HCEC 1CT (cell line): ENCODE measurements around the gene GZMA.

Experiments used
- DNase-seq: peaks from one replicate; pipeline ENCODE4 v3.0.0-alpha.2; 2017

The GZMA gene

GRCh38 chr5:55113327-55113726 is 10.9 kb downstream of the GZMA start:
- no peak for DNase-seq

- no peak for DNase-seq
These were observed 11.6 kb downstream of the GZMA start for GRCh38 chr5:55114061-55114460.

GRCh38 chr5:55123365-55123764 is 20.9 kb downstream of the GZMA start:
- DNase-seq: no peak

DNA sequence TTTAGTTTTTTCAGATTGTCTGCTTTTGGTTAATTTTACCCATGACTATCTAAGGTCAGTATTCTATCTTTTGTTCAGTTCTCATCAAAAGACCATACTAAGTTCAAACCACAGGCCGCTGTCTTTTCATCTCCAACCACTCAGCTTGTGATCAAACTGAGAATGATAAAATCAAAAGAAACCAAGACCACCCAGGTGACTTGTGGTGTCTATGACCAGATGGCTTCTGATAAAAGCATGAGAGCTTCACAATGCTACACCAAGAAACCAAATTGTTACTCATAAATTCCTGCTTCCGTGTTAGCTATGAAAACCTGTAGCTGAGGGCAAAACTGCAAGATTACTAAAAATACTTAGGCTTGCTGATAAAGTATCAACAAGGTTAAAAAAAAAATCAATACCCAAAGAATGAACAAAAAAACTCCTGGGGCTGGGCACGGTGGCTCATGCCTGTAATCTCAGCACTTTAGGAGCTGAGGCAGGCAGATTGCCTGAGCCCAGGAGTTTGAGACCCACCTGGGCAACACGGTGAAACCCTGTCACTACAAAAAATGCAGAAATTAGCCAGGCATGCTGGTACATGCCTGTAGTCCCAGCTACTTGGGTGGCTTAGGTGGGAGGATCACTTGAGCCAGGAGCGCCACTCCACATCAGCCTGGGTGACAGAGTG is 31.7 kb downstream of the GZMA start:
- DNase-seq: no peak

- DNase-seq: no peak
These were observed 34.1 kb downstream of the GZMA start for GRCh38 chr5:55136521-55136920.

DNA sequence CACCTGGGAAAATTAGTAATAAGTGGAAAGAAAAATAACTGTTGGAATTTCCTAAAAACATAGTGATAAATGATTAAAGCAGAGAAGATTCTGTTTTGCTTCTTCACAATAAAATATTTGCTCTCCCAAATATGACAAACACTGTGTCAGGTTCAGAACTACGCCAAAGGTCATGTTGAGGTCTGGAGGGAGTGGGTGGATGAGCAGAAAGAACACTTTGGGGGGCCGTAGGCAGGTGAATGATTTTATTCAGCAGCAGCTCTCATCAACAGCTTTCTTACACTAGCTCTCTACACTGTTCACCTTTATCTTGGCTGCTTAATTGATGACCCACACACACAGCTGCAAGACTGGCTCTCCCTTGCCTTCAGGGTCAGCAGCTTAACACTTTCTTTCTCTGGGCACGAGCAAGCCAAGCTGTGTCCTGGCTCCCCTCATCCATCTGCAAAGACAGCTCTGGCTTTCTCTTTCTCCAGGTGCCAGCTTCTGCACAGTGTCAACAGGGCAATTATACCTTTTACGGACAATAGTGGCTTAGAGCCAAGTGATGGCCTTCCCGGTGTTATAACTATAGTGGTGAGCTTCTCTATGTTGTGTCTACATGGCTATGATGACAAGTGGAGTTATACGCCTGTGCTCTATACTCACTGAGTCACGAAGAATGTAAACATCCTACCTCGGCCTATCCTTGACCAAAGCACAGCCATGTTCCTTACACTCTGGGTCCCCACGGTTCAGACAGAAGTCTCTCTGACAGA is 38.6 kb downstream of the GZMA start:
- no peak for DNase-seq

- no peak for DNase-seq
These were observed 39.7 kb downstream of the GZMA start for GRCh38 chr5:55141945-55142690.

- no peak for DNase-seq
These were observed 41.2 kb downstream of the GZMA start for GRCh38 chr5:55143624-55144023.

- no peak for DNase-seq
These were observed 43.6 kb downstream of the GZMA start for GRCh38 chr5:55146080-55146479.

DNA sequence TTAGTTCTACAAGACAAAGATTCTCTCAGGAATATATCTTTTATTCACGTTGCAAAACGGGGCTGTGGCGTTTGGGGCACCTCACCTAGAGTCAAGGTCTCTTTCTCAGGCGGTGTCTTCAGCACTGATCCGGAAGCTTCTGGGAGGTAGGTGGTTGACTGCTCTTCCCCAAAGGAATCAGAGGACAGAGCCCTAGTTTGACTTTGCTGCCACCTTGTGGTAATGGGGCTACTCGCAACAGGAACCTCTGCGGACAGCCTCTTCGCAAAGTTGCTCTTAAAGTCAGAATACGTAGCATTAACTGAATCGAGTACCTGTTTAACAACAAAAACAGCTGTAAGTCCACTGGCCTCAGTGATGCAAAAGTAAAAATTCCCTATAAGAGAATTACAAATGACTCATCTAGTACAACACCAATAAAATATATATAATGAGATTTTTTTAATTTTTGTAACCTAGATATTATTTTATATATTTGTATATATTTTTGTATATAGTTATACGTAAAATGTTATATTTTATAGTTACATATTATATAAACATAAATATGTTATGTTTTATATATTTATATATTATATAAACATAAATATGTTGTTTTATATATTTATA is 44.2 kb downstream of the GZMA start:
- peak; percentile 67 for DNase-seq

DNA sequence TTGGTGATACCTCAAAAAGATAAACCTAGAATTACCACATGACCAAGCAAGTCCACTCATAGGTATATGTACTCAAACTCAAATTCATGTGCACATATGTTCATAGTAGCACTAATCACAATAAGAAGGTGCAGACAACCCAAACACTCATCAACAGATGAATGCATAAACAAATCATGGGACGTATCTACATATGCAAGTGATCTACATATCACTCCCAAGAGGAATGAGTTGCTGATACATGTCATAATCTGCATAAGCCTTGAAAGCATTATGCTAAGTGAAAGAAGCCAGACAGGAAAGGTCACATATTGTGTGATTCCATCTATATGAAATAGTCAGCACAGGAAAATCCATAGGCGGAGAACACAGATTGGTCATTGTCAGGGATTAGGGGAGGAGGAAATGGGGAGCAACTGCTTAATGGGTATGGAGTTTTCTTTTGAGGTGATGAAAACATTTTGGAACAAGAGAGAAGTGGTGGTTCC is 46.9 kb downstream of the GZMA start:
- DNase-seq: no peak

DNA sequence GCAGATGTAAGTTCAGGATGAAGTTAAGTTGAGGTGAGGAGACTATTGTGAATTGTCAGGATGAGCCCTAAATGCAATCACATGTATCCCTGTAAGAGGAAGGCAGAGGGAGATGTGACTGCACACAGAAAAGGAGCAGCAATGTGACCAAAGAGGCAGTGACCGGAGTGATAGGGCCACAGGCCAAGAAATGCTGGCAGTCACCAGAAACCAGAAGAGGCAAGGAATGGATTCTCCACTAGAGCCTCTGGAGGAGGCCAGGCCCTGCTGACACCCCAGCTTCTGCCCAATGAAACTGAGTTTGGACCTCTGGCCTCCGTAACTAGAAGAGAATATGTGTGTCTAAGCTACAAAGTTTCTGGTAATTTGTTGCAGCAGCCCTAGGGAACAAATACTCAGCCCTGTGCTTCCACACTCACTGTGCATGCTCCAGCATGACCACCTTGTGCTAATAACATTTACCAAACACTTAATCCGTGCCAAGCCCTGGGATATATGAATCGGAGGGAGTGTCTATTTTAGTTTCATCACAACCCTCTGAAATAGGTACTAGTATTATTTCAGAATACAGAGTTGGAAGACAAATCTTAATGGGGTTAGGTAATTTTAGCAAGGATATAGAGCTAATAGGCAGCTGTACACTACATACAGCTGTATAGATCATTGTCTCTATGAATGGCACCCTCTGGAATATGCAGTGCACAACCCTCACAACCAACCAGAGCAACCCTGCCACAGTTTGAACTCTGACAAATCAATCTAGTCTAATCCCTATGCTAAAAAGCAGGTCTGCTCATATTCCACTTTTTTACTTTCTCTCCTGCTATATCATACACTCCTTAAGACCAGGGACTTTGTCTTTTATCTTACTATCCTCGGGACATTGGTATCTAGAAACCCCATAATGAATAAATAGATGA is 49.7 kb downstream of the GZMA start:
- peak; percentile 81 for DNase-seq

- peak; percentile 76 for DNase-seq
These were observed 52.4 kb downstream of the GZMA start for GRCh38 chr5:55154873-55155272.
